Subcutaneous adipose tissue (tissue), 4 donors: ENCODE data around the gene RAB30. TPM values are rescaled to one million over a fixed set of nuclear protein-coding genes. Genes with fewer than 3 reads are reported as not detected.

Experiments used
- total RNA-seq, 4 donors: library from RNA; depleted of rRNA; stranded (reverse); fragments of >200 nt; gene quantifications; one replicate each; pipeline ENCODE4 v1.1.0, GENCODE V29; 2016
- TF ChIP-seq, protein P1 (sequence below): fragments of 450-650 bp; IDR thresholded peaks from one replicate; pipeline ENCODE4 v1.5.1; 2016; ENCODE audit warnings: low read depth, mild to moderate bottlenecking, control low read depth, antibody characterized with exemption, moderate library complexity

The RAB30 gene, protein sequence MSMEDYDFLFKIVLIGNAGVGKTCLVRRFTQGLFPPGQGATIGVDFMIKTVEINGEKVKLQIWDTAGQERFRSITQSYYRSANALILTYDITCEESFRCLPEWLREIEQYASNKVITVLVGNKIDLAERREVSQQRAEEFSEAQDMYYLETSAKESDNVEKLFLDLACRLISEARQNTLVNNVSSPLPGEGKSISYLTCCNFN
- total RNA-seq = 10 to 100 TPM; 18.8 to 34.1 (median 27.5) TPM

DNA sequence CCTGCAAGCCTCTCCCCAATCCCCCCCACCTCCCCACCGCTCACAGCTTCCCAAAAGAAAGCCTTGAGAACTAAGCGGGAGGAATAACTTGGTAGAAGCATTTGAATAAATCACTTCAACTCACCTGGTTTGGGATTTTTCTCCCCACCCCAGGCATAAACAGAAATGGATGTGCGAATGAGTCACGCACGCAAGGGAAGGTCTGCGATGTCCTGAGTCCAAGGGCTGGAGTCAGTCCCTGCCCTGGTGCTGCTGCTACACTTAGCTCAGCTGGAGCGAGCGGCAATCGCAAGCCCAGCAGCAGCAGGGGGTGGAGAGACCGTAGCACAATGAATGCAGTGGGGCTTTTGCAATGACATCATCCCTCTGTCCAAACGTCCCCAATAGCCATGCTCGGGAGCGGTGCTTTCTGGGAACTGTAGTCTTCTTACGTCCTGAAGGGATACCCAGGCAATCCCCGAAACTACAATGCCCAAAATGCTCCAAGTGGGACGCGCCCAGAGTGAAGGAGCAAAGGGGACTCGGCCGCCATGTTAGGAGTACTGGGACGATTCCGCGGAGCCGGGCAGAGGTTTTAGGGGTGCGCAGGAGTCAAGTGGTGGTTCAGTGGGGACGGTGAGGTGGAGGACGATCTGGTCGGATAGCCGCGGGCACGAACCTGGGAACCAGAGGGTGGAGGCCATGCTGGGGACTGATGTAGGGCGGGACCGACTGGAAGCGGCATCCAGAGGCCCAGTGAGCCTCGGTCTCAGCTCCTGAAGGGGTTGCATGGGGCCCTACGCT lies at the start of gene RAB30:
TSS of gene RAB30 (minus strand) at position 331 of the 783 bp plus-strand sequence. CDS start 74,581 bp downstream, outside the sequence.
- TF ChIP-seq, protein P1, sequence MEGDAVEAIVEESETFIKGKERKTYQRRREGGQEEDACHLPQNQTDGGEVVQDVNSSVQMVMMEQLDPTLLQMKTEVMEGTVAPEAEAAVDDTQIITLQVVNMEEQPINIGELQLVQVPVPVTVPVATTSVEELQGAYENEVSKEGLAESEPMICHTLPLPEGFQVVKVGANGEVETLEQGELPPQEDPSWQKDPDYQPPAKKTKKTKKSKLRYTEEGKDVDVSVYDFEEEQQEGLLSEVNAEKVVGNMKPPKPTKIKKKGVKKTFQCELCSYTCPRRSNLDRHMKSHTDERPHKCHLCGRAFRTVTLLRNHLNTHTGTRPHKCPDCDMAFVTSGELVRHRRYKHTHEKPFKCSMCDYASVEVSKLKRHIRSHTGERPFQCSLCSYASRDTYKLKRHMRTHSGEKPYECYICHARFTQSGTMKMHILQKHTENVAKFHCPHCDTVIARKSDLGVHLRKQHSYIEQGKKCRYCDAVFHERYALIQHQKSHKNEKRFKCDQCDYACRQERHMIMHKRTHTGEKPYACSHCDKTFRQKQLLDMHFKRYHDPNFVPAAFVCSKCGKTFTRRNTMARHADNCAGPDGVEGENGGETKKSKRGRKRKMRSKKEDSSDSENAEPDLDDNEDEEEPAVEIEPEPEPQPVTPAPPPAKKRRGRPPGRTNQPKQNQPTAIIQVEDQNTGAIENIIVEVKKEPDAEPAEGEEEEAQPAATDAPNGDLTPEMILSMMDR = no peak

DNA sequence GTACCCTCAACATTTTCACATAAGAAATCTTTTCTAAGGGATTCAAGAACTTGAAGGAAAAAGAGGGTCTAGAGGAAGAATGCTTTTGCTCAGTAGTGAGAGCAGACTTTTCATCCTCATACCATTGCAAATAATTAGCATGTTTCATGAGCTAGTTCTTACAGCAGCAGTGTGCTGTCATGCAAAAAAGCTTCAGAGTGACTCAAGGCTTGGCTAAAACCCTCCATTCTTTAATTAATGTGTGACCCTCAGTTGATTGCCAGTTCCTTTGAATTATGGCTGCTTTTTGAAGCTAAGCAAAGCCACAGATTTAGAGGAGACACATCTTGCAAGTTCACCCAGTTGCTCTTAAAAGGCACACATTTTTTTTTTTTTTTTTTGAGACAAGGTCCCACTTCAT lies 48.6 kb upstream of the RAB30 start:
- TF ChIP-seq, protein P1 = no peak

DNA sequence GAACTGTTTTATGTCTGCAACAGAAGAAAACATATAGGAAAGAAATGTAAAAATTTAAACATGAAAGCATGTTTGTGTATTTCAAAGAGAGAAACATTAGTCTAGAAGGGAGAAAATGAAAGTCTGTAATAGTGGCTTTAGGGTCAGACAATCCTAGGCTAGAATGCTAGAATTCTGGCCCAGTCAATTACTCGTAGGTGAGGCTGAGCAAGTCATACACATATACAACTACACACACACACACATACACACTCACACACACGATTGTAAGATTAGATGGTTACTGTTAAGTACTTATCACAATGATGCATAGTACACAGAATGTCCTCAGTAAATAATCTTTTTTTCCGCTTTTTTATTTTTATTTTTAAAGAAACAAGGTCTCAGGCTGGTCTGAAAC lies 47.5 kb upstream of the RAB30 start:
- TF ChIP-seq, protein P1 = no peak

DNA sequence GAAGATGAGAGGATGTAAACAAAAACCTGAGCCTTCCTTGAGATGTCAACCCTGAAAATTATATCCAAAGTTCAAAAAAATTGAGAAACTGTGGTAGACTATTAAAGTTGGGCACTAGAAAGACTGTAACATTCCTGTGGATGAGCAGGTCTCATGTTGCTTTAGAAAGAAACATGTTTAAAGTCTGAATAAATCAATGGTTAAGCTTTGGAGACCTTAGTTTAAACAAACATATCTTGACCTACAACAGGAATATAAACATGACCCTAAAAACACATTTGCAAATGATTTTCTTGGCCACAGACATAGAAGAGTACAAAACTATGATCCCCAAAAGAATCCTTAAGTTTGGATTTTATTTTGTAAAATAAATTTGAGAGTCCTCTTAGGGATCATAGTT lies 47.1 kb upstream of the RAB30 start:
- TF ChIP-seq, protein P1 = no peak

DNA sequence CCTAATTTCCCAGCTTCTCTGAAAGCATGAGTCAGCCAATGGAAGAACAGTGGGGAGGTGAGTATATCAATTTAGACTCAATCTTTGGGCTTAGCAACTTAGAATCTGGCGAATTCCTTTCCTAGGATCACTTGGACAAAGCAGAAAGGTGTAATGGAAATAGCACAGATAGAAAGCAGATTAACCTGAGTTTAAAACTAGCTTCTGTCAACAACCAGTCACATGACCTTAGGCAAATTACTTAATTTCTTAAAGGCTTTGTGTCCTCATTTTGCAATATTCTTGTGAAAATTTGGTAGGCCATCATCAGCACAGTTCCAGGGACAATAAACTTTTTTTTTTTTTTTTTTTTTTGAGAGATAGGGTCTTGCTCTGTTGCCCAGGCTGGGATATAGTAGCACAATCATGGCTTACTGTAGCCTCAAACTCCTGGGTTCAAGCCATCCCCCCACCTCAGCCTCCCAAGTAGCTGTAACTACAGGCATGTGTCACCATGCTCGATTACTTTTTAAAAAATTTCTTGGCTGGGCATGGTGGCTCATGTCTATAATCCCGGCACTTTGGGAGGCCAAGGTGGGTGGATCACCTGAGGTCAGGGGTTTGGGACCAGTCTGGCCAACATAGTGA lies 44.4 kb upstream of the RAB30 start:
- TF ChIP-seq, protein P1 = no peak

DNA sequence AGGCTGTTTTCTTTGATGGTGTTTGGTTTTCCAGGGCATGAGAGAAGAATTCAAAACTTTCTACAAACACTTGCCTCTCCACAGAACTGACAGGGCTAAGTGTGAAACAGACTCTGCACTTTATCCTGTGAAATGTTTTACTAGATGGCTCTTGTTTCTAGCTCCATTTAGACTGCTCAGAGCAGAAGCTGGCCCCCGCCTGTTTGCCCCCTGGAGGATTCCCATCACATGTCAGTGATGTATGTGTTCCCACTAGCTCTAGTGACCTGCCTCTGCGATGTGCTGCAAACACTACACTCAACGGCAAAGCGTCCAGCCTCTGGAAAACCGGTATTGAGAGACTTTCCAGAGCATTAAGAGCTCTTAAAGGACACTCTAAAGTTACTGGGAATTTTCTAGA lies 43.9 kb upstream of the RAB30 start:
- TF ChIP-seq, protein P1 = no peak

DNA sequence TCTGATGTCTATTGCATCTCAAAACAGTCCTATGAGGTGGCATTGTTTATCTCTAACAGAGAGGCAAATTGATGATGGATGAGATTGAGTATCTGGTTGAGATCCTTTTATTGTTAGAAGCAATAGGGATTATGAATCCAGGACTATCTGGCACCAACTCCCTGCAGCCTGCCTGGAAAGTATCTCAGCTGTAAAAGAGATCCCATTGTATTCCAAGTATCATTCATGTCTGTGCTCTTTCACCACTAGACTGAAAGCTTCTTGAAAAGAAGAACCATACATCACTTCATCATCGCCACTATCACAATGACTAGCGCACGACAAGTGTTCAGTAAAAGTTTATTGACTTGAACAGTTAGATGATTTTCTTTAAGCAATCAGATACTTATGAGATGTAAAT lies 43.3 kb upstream of the RAB30 start:
- TF ChIP-seq, protein P1 = no peak
